BLaER1 (cell line): ENCODE results near the gene WDR7.
A peak's percentile ranks its signal among the peaks of the same experiment; 100 is the strongest.

Source experiments
- H3K27ac ChIP-seq: shearing (Covaris generic); formaldehyde crosslinking; 2 replicates; pipeline ENCODE4 v1.8.1; 2022
- H3K27me3 ChIP-seq: shearing (Covaris generic); formaldehyde crosslinking; 2 replicates; pipeline ENCODE4 v1.8.1; 2022
- H3K36me3 ChIP-seq: shearing (Covaris generic); formaldehyde crosslinking; 2 replicates; pipeline ENCODE4 v1.8.1; 2022
- H3K4me1 ChIP-seq: shearing (Covaris generic); formaldehyde crosslinking; 2 replicates; pipeline ENCODE4 v1.8.1; 2022
- H3K4me2 ChIP-seq: shearing (Covaris generic); formaldehyde crosslinking; 2 replicates; pipeline ENCODE4 v1.8.1; 2022
- H3K4me3 ChIP-seq: shearing (Covaris generic); formaldehyde crosslinking; 2 replicates; pipeline ENCODE4 v1.8.1; 2022
- H3K9ac ChIP-seq: shearing (Covaris generic); formaldehyde crosslinking; 2 replicates; pipeline ENCODE4 v1.8.1; 2022
- H3K9me3 ChIP-seq: shearing (Covaris generic); formaldehyde crosslinking; 2 replicates; pipeline ENCODE4 v1.8.1; 2022
- H4K20me1 ChIP-seq: shearing (Covaris generic); formaldehyde crosslinking; 2 replicates; pipeline ENCODE4 v1.8.1; 2022
- Cebpa-rat ChIP-seq: shearing (Covaris generic); IDR thresholded peaks from 2 replicates; pipeline ENCODE4 v1.8.1; 2022

The WDR7 gene

DNA sequence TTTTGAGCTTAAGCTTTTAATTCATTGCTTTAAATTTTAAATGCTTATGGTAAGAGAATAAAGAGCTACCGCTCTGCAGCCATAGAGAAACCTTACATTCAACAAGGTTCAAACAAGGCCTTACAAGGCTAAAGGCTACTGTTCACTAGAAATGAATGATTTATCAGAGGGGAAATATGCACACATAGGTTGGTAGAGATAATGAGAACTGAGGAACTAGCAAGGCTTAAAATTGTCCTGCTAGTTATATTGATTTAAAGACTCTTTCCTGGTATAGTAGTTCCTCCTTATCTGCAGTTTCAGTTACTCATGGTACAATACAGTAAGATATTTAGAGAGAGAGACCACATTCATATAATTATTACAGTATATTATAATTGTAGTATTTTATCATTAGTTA, 193.4 kb downstream of the WDR7 start:
- Histone ChIP-seq H3K9ac (no peak overlapping the region), H3K4me3 (no peak overlapping the region), H3K27me3 (no peaks in the 10 kb centered on the region), H3K36me3 (no peaks in the 10 kb centered on the region; the same call in 1 of the 2 replicates), H3K9me3 (peaks cover 6% of the 10 kb centered on the region; the same call in 1 of the 2 replicates), H3K27ac (no peak overlapping the region), H3K4me1 (no peaks in the 10 kb centered on the region), H3K4me2 (no peak overlapping the region), H4K20me1 (no peaks in the 10 kb centered on the region)
- no peak for TF ChIP-seq Cebpa-rat

DNA sequence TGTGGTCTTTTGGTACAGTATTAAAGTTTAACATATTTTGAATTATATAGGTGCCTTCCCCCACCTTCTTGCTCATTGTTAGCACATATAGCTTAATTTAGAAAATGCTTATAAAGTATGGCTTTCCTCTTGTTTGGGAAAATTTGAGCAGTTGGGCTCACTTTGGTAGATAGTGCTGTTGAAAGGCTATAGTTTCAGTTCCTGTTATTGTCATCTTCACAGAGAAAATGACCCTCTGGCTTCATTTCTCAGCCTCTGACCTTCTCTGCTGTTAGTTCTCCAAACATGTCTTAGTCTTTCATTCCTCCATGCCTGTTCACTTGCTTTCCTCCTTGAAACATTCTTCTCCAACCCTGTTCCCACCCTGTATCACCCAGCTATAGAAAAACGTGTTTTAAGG, 200.6 kb downstream of the WDR7 start:
- no peak overlapping the region for H3K9ac ChIP-seq
- no peaks in the 10 kb centered on the region for H4K20me1 ChIP-seq
- no peaks in the 10 kb centered on the region; the same call in 1 of the 2 replicates for H3K36me3 ChIP-seq
- no peak overlapping the region for H3K4me2 ChIP-seq
- no peak for TF ChIP-seq Cebpa-rat
- no peaks in the 10 kb centered on the region for H3K27me3 ChIP-seq
- H3K4me3 ChIP-seq = no peak overlapping the region
- 0 out of 2 replicates have a peak, but pooled peaks cover 3% of the 10 kb centered on the region for H3K4me1 ChIP-seq
- H3K9me3 ChIP-seq = 0 out of 2 replicates have a peak, but pooled peaks cover under 1% of the 10 kb centered on the region
- H3K27ac ChIP-seq = no peak overlapping the region

DNA sequence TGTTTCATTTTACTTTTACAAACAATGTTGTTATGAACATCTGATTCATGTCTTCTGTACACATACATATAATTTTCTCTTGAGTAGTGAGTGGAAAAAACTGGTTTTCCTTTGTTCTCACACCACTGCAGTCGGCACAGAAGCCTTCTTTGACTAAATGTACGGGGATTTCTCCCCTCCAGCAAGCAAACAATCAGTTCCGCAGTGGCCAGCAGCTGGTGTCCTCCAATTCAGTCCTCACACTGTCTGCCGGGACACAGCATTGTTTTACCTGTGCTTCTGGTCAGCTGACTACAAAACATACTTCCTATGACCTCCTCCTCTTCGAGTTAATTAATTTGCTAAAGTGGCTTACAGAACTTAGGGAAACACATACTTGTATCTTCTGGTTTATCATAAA, 202.8 kb downstream of the WDR7 start:
- Histone ChIP-seq H3K27ac (no peak overlapping the region), H3K4me2 (no peak overlapping the region), H3K27me3 (no peaks in the 10 kb centered on the region), H3K9me3 (no peaks in the 10 kb centered on the region), H3K4me3 (no peak overlapping the region), H3K36me3 (no peaks in the 10 kb centered on the region), H4K20me1 (no peaks in the 10 kb centered on the region), H3K9ac (no peak overlapping the region), H3K4me1 (0 out of 2 replicates have a peak, but pooled peaks cover 3% of the 10 kb centered on the region)
- no peak for TF ChIP-seq Cebpa-rat

DNA sequence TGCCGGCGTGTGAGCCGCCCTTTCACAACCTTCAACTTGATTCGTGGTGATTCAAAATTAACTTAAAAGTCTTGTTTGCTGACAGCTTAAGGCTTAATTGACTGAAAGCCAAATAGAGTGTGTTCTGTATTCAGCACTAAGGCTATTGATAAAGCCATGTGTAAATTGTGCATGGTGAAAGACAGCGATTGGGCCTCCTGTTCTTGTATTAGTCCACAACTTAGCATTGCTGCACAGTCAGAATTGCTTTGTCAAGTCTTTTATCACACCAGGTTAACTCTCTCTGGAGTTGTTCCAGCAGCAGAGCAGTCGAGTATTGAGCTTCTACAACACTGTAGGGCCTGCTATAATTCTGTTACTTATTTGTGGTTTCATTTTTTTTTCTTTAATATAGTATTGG, 210.1 kb downstream of the WDR7 start:
- no peak overlapping the region for H3K4me3 ChIP-seq
- no peaks in the 10 kb centered on the region for H3K4me1 ChIP-seq
- TF ChIP-seq Cebpa-rat = no peak
- no peak overlapping the region for H3K9ac ChIP-seq
- no peaks in the 10 kb centered on the region for H3K36me3 ChIP-seq
- H4K20me1 ChIP-seq = no peaks in the 10 kb centered on the region
- H3K9me3 ChIP-seq = no peaks in the 10 kb centered on the region
- H3K4me2 ChIP-seq = no peak overlapping the region
- H3K27me3 ChIP-seq = no peaks in the 10 kb centered on the region
- H3K27ac ChIP-seq = no peak overlapping the region

DNA sequence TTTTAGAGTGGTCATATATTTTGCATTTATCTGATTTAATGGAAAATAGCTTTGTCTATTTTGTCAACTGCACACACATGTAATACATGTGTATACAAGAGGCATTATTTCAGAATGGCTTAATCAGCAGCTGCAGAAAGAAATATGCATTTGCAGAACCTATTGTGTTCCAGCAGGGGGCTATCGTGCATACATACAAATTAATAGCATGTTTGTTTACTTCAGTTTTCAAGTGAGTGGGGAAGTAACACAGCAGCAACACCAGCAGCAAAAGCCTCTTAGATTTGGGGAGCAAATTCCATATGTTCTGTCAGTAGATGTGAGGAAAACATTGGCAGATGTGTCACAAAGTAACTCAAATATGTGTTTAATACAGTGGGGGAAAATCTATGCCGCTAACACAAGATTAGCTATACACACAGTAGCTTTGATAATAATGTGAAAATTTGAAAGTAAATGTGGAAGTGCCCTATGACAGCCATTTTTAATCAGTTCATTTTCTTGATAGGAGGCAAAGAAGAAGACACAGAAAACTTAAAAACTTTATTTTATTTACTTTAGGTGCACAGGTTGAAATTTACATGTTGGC, 218.1 kb downstream of the WDR7 start:
- peaks cover 9% of the 10 kb centered on the region for H3K4me1 ChIP-seq
- no peaks in the 10 kb centered on the region for H3K36me3 ChIP-seq
- no peak overlapping the region for H3K4me2 ChIP-seq
- no peaks in the 10 kb centered on the region for H3K27me3 ChIP-seq
- H4K20me1 ChIP-seq = no peaks in the 10 kb centered on the region
- H3K9me3 ChIP-seq = no peaks in the 10 kb centered on the region
- H3K27ac ChIP-seq = no peak overlapping the region
- no peak overlapping the region for H3K9ac ChIP-seq
- TF ChIP-seq Cebpa-rat = no peak
- H3K4me3 ChIP-seq = no peak overlapping the region

DNA sequence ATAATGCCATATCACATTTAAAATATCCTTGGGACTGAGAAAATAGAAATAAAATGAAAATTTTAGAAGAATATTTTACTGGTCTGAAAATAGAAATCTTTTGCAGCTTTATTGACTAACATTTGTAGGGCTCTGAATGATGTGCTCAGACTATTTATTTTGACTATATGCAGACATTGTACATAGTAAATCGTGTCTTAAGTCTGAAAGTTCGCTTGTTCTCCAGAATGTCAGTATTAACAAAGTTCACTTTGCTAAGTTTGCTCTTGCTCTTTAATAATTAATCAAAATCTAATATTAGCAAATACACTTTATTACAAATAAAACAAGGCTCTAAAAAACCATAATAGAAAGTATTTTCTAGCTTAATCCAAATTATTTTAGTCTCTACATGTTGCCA, 219.8 kb downstream of the WDR7 start:
- Histone ChIP-seq H4K20me1 (no peaks in the 10 kb centered on the region), H3K27me3 (no peaks in the 10 kb centered on the region), H3K36me3 (no peaks in the 10 kb centered on the region), H3K27ac (no peak overlapping the region), H3K4me3 (no peak overlapping the region), H3K9me3 (no peaks in the 10 kb centered on the region), H3K4me1 (peaks cover 9% of the 10 kb centered on the region), H3K4me2 (no peak overlapping the region), H3K9ac (no peak overlapping the region)
- no peak for TF ChIP-seq Cebpa-rat

DNA sequence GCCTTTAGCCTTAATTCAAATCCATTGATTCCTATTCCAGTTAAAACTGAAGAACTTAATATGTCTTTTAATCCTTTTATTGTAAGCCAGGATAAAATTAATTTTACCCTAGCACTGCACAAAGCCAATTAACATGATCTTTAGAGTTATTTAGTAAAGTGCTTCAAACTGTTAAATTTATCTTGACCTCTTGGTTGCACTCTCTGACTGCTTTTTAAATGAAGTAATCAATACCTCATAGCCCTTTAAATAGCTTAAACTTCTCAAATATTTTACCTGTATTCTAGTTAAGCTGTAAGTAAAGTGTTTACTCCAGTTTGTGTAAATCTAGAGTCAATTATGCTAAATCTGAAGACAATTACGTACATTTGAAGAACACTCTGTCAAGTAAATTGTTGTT, 221.0 kb downstream of the WDR7 start:
- no peak for TF ChIP-seq Cebpa-rat
- H3K4me3 ChIP-seq = no peak overlapping the region
- no peaks in the 10 kb centered on the region for H4K20me1 ChIP-seq
- no peaks in the 10 kb centered on the region for H3K27me3 ChIP-seq
- H3K4me1 ChIP-seq = peaks cover 9% of the 10 kb centered on the region
- no peak overlapping the region for H3K4me2 ChIP-seq
- H3K27ac ChIP-seq = no peak overlapping the region
- H3K9me3 ChIP-seq = no peaks in the 10 kb centered on the region
- H3K9ac ChIP-seq = no peak overlapping the region
- H3K36me3 ChIP-seq = no peaks in the 10 kb centered on the region

DNA sequence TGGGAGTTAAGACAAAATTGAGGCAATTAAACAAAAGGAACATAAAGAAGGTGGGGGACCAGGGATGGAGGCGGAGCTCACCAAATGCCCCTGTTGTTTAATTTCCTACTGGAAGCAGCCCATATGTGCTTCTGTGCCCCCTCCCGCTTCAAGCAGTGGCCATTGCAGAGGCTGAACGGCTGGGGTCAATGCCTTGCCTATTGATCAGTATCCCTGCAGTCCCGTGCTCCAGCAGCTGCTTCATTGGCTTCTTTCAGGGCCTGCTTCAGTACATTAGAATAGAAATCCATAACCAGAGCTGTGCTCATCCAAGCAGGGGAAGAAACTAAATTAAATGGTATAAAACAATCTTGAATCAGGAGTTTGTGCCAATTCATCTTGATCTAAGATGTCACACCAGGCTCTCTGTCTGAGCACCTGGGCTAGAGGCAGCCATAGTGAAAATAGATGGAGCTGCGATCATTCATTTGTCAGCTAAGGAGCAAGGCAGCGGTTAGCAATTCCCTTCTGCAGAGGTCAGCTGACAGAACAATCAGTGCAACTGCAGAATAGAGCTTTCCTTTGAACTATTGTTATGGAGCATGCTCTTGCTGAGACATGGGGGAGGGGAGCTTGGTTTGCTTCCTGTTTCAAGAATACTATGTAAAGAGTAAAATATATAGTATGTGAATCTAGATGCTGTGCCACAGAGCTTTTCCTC, 222.4 kb downstream of the WDR7 start:
- Histone ChIP-seq H3K9ac (no peak overlapping the region; the same call in 1 of the 2 replicates), H3K4me2 (peak overlapping the region; percentile 41), H4K20me1 (no peaks in the 10 kb centered on the region), H3K9me3 (no peaks in the 10 kb centered on the region), H3K36me3 (no peaks in the 10 kb centered on the region), H3K4me3 (no peak overlapping the region), H3K4me1 (peaks cover 9% of the 10 kb centered on the region), H3K27ac (no peak overlapping the region), H3K27me3 (no peaks in the 10 kb centered on the region)
- no peak for TF ChIP-seq Cebpa-rat

DNA sequence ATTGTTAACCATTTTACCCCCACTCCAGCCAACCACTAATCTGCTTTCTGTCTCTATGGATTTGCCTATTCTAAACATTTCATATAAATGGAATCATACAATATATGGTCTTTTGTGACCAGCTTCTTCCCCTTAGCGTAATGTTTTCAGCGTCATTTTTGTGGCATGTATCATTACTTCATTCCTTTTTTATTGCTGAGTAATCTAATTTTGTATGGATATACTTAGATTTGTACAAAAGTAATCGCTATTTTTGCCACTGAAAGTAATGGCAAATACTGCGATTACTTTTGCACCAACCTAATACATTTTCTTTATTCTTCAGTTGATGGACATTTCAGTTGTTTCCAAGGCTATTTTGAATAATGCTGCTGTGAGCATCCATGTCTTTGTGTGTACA, 227.6 kb downstream of the WDR7 start:
- Histone ChIP-seq H4K20me1 (no peaks in the 10 kb centered on the region), H3K27me3 (no peaks in the 10 kb centered on the region), H3K27ac (no peak overlapping the region), H3K9me3 (no peaks in the 10 kb centered on the region), H3K4me3 (no peak overlapping the region), H3K36me3 (no peaks in the 10 kb centered on the region), H3K9ac (no peak overlapping the region), H3K4me2 (no peak overlapping the region), H3K4me1 (peaks cover 4% of the 10 kb centered on the region)
- TF ChIP-seq Cebpa-rat = no peak

DNA sequence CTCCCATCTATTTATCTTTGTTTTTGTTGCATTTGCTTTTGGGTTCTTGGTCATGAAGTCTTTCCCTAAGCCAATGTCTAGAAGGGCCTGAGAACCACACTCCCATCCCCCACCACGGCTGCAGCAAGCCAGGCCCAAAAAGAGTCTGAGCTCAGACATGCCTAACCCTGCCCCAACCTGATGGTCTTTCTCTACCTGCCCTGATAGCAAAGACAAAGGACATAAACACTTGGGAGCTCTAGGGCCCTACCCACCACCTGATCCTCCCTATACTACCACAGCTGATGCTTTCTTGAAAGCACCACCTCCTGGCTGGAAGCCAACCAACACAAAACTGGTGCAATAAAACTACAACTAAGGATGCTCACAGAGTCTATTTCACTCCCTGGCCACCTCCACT, 233.4 kb downstream of the WDR7 start:
- TF ChIP-seq Cebpa-rat = no peak
- no peaks in the 10 kb centered on the region for H3K4me1 ChIP-seq
- no peak overlapping the region for H3K4me2 ChIP-seq
- no peak overlapping the region for H3K9ac ChIP-seq
- no peaks in the 10 kb centered on the region for H3K27me3 ChIP-seq
- no peak overlapping the region for H3K27ac ChIP-seq
- no peaks in the 10 kb centered on the region for H3K9me3 ChIP-seq
- H3K36me3 ChIP-seq = no peaks in the 10 kb centered on the region
- H4K20me1 ChIP-seq = no peaks in the 10 kb centered on the region
- no peak overlapping the region for H3K4me3 ChIP-seq
